ENCODE measurements around the gene ITGA7.

The ITGA7 gene

DNA sequence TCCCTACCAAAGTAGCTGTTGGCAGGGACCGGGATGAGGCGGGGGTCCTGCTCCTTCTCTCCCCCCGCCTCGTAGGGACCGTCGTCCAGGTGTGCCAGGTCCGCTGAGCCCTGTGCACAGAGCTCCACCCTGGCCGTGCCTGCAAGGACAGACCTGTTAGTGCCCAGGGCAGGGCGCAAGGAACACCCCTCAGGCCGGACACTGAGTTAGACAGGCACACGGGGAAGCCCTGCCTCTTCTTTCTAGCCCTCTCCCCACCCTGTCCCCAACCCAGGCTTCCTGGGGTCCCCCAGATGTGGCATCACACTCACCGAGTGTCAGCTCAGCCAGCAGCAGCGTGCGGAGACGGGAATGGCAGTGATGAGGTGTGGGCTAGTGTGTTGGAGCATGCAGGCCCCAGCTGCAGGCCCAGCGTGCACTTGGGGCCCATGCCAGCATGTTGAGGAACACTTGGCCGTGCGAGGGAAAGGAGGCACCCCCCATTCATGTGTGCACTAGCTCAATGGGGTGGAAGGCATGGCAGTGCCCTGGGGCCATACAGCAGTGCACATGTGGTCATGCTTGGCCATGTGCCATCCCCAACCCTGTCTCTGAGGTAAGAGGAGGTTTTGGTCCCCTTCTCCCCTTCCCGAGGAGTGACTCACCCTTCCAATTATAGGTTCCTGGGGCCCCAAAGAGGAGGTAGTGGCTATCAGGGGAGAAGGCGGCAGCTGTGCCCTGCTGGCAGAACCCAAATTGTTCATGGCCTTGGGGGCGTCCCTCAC is 7.3 kb downstream of the ITGA7 start:
- no peak for DNase-seq (ENCODE audit: low read depth in 2 of 2)

DNA sequence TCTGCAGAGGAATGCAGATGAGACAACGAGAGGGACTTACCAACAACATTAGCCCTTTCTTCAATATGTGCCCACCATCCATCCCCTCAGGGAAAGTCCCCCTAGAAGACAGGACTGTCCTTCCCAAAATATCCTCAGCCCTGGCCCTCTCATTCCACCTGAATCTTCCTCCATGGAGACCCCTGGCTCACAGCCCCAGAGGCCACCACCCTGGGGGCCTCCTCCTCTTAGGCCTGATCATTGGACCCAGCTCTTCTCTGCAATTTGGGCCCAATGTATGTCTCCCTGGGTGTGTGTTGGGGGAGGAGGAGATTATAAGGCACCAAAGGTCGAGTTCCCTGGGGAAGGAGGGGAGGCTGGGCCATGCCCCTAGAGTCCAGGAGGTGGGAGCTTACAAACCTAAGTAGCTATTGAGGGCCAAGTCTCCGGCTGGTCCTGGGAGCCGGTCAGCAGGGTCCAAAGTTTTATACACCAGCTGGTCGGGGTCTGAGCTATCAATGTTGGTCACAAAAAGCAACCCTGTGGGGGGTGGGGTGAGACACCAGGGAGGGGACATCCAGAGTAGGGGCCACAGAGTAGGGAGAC is 8.1 kb downstream of the ITGA7 start:
- no peak for DNase-seq (ENCODE audit: low read depth in 2 of 2)

DNA sequence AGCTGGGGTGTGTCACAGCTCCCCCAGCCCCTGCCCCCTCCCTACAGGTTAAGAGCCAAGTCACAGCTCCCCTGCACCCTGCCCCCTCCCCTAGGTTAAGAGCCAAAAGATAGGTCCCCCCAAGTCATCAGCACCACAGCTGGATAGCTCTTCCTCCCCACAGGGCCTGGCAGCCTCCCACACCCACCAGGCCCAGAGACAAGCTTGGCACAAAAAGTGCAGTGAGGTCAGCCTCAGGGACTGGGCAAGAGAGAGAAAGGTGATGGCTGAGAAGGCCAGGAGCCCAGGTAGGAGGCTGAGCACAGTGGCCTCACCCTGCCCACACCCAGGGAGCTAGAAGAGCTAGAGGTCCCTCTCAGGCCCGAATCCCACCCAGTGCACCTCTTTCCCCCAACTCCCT is 8.7 kb downstream of the ITGA7 start:
- DNase-seq (ENCODE audit: low read depth in 2 of 2) = no peak

DNA sequence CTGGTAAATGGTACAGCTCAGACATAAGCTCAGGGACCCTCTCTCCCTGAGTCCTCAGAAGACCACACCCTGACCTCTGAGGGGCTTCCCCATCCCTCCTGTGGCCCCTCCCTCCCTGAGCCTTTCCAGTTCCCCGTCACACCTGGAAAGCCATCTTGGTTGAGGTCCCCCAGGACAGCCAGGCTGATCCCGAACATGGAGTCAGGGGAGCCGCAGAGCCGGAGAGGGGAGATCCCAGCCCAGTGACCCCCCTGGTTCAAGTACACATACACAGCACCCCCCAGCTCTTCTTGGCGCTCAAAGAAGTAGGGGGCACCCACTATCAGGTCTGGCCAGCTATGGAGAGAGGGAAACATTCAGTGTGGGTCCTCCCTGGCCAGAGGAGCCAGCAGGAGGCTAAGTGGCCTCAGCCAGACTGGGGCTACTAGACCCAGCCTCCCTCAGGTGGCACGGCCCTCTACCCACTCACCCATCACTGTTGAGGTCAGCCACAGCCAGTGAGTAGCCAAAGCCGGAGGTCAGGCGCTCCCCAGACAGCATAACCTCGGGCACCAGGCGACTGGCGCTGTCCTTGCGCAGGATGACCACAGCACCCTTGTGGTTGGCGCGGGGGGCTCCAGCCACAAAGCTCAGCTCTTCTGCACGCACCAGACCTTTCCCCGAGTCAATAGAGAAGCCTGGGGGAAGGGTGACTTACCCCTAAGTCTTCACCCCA is 9.3 kb downstream of the ITGA7 start:
- no peak for DNase-seq (ENCODE audit: low read depth in 2 of 2)

DNA sequence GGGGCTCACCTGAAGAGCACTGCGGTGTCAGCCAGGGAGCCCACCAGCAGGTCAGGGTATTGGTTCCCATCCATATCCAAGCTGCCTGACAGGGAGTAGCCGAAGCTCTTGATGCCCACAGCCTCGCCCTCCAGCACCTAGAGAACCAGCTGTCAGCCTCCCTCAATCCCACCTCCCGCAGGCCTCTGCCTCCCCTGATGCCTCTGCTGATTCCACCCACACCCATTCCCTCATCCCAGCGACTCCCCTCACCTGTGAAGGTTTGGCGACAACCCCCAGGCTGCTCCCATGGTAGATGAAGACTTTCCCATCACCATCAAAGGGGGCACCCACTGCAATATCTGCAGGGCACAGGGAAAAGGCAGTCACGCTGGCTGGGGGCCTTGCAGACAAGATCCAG is 10.0 kb downstream of the ITGA7 start:
- no peak for DNase-seq (ENCODE audit: low read depth in 2 of 2)

DNA sequence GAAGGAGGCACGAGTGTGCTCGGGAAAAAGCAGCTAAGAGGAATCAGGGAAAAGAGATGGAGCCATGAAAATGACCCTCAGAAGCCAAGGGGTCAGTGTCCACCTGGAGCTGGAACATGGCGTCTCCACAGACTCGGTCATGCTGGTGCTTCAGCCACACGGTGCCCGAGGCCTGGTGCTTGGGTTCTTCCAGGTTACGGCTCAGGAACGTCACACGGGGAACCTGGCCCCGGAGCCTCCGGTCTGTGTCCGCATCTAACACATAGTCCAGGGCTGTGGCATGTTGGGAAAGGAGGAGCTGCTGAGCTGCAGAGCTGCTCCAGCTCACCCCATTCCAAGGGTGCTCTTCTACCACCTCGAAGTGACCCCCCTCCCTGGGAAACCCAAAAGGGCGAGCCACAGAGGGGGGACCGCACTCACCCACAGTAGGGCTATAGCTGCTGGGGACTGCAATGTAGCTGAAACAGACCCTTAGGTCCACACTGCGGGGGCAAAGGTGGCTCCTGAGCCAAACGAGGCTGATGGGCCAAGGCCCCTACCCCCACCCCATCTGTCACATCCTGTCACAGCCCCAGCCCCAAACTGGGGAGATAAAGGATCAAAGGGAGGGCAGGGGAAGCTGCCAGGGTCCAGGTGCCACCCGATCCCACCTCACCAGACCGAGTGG is 10.8 kb downstream of the ITGA7 start:
- no peak for DNase-seq (ENCODE audit: low read depth in 2 of 2)

DNA sequence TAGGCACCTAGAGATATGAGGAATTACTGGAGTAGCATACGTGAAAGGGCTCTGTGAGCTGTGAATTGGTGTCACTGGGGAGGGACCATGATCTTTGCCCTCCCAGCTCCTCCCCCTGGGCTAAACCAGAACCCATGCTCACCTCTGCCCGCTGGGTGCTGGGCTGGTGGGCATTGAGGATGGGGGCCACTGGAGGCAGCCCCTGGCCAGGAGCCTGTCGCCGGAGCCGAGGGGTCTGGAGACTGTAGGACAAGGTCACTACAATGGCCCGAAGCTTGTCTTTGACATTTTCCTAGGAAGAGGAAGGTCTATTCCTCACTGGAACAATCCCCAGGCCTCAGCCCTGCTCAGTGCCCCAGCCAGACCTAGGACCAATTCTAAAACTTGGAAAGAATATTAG is 11.6 kb downstream of the ITGA7 start:
- no peak for DNase-seq (ENCODE audit: low read depth in 2 of 2)

DNA sequence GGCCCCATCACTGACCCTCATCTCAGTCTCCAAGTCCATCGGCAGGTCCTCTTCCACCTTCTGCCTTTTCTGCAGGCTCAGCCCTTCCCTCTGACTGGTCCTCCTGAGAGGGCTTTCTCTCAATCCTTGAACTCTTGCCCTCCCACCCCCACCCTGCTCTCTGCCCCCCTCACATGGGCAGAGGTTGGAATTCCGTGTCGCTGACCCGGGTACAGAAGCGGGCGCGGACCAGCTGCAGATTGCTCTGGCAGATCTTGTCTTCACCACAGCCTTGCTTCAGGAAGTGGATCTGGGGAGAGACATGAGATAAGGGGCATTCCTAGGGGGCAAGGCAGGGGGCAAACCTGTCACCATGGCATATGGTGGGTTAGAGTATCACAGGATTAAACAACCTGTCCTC is 12.4 kb downstream of the ITGA7 start:
- no peak for DNase-seq (ENCODE audit: low read depth in 2 of 2)

DNA sequence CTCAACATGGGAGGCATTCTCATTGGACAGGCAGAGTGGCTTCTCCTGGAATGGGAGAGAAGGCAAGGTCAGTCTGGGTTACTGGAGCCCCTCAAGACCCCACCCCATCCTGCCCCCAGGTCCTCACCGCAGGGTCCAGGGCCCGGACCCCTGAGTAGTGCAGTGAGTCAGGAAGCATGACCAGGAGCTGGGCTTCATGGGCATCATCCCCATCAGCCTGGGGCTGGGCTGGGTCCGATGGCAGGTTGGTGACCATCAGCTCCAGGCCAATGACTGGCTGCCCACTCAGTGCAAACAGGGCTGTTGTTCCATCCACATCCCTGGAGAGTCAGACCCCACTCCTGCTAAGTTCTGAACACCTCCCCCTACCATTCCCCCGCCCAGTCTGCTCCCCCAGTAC is 13.1 kb downstream of the ITGA7 start:
- no peak for DNase-seq (ENCODE audit: low read depth in 2 of 2)

DNA sequence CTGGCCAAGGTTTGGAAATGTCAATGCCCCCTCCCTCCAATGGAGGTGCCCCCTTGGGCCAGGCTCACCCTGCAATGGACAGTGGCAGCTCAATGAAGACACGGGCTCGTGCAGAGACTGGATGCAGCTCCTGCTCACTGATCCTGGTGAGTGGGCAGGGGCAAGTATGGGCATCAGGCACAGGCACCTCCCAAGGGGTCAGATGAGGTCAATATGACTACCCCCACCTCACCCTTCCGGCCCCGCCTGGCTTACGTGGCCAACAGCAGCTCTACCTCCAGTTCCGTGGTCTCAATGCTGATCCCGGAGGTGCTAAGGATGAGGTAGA is 13.6 kb downstream of the ITGA7 start:
- no peak for DNase-seq (ENCODE audit: low read depth in 2 of 2)

DNA sequence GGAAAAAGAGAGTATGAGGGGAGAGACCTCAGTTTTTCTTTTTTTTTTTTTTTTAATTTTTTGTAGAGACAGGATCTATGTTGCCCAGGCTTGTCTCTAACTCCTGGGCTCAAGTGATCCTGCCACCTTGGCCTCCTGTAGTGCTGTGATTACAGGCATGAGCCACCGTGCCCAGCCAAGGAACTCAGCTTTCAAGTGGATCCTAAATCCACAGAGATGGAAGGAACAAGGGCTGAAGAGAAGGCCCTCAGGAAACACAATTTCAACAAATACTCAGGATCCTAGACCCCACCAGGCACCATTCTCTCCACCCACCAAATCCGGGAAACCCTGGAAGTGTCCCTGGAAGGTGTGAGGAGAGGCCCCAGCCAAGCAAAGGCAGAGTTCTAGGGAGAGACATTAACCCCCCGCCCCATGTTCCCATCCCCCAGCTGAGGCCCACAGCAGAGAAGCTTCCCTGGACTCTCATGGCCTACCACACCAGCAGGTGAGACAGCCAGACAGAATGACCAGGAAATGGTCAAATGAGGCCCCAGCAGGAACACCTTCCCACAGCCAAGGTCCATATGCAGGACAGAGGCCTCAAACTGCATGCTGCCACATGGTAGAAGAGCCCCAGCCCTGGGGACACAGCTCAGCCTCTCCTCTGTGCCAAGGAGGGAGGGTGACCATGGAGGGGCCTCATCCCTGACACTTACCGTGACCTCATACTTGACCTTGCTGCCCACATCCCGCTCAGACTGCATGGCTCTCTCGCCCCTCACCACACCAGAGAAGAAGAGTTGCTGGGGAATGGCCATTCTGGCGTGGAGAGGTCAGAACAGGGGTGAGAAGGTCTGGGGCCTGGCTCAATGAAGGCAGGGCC is 14.1 kb downstream of the ITGA7 start:
- DNase-seq (ENCODE audit: low read depth in 2 of 2) = no peak

DNA sequence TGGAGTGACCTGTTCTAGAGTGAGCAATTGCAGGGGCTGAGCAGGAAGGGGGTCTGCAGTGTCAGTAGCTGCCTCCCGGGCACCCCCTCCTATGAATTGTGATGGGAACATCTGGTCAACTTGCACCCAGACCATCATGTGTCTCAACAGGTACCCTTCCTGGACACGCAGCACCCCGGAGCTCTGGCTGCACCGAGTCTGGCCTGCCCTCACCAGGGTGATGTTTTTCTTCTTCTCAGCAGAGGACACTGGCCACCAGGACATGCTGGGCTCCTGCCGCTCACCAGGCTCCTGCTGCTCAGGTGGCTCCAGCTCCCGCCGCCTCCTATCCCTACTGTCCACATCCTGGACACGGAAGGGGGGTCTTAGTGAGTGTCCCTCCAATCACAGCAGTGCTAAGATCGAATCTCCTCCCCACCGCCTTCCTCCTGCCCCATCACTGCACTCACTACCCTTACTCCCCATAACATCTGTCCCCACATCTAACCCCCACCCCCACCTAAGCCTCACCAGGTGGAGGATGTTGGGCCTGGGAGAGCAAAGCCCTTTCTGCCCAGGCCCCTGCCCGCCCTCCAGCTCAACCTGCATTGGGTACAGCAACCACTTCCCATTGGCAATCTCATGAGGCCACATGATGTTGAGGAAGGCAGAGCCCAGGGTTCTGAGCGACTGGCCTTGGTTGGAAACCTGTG is 14.9 kb downstream of the ITGA7 start:
- DNase-seq (ENCODE audit: low read depth in 2 of 2) = no peak

DNA sequence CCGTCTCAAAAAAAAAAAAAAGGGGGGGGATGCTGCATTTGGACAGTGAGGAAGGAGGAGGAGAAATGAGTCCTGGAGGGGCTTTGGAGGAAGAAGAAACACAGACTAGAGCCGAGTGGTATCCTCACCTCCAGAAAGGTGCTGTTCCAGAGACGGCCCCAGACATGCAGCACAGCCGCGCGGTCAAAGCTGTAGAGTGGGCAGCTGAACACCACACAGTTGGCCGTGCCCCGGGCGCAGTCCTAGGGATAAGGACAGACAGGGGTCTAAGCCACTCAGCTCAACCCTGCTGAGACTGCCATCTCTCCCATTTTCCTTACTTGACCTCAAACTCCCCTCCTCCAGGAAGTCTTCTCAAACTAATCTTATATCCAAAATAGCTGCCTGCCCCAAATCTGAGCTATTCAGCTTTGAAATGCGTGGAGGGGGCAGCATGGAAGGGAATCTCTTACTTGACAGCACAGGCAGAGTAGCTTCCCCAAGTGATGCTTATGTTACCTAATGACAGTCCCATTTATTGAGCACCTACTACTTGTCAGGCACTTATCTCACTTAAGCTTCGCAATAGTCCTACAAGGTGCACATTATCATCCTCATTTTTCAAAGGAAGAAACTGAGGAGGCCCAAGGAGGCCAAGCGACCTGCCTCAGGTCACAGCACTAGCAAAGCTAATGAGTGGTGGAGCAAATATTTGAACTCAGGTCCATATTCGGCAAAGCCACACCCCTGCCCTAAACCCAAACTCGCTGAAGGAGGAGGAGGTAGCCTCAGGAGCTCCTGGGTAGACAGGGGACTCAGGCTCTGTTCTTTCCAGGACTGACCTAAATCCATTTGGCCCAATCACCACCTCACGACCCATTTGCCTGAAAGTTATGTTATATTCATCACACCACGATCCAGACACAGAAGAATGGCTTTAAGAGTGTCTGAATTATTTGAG is 18.7 kb downstream of the ITGA7 start:
- DNase-seq (ENCODE audit: low read depth in 2 of 2) = no peak

DNA sequence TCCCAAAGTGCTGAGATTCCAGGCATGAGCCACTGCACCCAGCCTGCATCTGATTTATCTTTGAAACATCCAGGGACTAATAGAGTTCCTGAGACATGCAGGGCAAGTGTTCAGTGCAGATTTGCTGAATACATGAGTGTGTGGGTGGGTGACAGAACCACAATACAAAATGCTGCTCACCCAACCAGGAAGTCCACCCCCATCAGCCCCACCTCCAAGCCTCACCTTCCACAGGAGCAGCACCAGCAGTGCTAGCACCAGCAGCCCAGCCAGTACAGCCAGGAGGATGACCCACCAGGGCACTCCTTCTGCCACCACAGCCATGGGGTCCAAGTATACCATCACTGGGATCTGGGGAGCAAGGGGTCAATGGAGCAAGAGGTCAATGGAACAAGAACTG is 20.0 kb downstream of the ITGA7 start:
- no peak for DNase-seq (ENCODE audit: low read depth in 2 of 2)

DNA sequence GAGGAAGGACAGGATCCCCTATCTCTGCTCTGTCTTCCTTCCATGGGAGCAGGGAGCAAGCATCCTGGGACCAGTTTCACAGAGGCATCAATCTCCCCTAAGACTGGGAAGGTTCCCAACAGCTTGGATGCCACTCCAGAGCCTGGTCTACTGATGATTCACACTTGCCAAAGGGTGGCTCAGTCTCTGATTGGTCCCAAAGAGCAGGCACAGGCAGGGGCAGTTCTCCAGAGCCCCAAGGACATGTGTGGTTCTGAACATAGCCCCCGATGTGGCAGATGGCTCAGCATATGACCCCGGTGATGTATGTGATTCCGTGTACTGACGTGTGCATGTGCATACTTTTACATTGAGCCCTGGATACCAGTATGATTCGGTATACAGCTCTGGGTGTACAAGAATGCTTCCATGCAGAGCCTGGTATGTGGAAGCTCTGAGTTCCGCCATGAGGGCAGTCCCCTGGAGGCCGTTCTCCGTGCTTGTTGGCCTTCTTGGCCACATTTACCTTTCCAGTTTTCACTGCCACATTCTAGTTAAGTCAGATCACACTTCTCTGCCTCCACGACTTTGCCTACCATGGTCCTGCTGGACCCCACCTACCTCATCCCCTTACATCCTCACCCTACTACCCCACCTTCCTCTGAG is 21.2 kb downstream of the ITGA7 start:
- DNase-seq (ENCODE audit: low read depth in 2 of 2) = no peak

DNA sequence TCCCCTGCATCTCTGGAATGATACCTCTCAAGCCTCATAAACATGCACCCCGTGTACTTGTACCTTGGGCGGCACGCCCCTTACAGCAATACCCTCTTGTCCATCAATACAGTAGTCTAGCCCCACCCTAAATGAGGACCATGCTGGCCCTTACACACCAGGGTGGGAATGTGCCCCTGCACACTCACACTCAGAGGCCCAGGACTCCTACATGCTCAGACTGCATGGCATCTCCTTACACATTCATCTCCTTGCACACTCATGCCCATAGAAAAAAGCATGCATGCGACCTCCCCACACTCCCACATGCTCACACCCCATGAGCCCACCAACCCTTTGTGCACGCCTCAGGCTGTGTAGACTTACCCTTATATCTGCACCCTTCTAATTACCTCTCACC is 22.0 kb downstream of the ITGA7 start:
- no peak for DNase-seq (ENCODE audit: low read depth in 2 of 2)

DNA sequence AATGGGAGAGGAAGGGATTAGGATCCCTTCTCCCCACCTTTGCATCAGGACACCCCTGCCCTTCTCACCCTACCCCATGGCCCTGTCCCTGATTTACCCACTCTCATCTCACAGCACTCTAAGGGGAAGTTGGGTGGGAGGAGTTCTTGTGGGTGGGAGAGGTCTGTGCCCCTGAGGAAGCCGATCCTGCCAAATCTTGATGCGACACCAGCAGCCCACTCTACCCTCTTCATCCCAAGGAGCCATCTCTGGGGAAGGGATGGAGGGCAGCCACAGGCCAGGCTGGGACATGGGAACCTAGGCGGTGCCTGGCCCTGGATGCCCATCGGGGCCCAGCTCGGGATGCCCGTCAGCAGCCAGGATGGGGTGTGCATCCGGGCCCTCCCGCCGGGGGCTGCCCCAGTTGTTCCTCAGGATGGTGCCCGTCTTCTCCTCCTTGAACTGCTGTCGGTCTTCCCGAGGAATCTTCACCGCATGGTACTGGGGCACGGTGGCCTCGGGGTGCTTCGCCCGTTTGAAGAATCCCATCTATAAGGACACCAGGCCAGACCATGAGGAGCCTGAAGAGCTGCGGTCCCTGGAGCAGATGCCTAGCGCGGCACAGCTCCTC is 22.8 kb downstream of the ITGA7 start:
- DNase-seq (ENCODE audit: low read depth in 2 of 2) = no peak

DNA sequence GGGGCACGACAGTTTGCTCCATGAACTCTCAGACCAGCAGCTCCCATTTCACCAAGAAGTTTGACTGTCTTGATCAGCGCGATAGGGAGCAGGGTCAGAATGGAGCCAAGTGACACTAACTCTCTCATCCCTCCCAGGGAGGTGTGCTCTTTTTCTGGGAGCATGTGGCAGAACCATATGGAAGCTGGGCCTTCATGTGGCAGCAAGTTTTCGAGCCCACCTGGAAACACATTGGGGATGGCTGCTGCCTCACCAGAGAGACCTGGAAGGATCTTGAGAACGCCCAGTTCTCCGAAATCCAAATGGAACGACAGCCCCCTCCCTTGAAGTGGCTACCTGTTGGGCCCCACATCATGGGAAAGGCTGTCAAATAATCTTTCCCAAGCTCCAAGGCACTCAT is 24.0 kb downstream of the ITGA7 start:
- no peak for DNase-seq (ENCODE audit: low read depth in 2 of 2)
